Thyroid gland (tissue), 4 donors: Measurements from ENCODE around the gene DDX54.

Source experiments
- CTCF ChIP-seq, 6 experiments: fragments of 200-600 bp in 3 of 6; fragments of 450-650 bp in 3 of 6; sonication (generic) in 3 of 6; IDR thresholded peaks; one replicate each; pipeline ENCODE4 v1.5.1; 2016 to 2019; ENCODE audit warnings: antibody characterized with exemption in 6 of 6, mild to moderate bottlenecking in 2 of 6, inconsistent platforms in 1 of 6, moderate library complexity in 1 of 6
- POLR2A ChIP-seq, 2 donors: fragments of 450-650 bp; IDR thresholded peaks; one replicate each; pipeline ENCODE4 v1.6.1; 2017; ENCODE audit warnings: antibody characterized with exemption in 2 of 2, mild to moderate bottlenecking in 2 of 2, moderate library complexity in 1 of 2

GRCh38 chr12:113138826-113139225, 46.5 kb downstream of the DDX54 start:
- no peak for TF ChIP-seq CTCF (IDR thresholded peaks at IDR 0.05)
- no peak for TF ChIP-seq POLR2A (IDR thresholded peaks at IDR 0.05)
